ENCODE measurements around the gene THAP7. TPM values are rescaled to one million over a fixed set of nuclear protein-coding genes. Genes with fewer than 3 reads are reported as not detected.

The THAP7 gene
- total and polyA plus RNA-seq, 9 of the 15 experiments (the other 6 are each of a cell fraction or from before 2014, with no cell fraction given) = 7.9 to 263 (median 84.1) TPM

DNA sequence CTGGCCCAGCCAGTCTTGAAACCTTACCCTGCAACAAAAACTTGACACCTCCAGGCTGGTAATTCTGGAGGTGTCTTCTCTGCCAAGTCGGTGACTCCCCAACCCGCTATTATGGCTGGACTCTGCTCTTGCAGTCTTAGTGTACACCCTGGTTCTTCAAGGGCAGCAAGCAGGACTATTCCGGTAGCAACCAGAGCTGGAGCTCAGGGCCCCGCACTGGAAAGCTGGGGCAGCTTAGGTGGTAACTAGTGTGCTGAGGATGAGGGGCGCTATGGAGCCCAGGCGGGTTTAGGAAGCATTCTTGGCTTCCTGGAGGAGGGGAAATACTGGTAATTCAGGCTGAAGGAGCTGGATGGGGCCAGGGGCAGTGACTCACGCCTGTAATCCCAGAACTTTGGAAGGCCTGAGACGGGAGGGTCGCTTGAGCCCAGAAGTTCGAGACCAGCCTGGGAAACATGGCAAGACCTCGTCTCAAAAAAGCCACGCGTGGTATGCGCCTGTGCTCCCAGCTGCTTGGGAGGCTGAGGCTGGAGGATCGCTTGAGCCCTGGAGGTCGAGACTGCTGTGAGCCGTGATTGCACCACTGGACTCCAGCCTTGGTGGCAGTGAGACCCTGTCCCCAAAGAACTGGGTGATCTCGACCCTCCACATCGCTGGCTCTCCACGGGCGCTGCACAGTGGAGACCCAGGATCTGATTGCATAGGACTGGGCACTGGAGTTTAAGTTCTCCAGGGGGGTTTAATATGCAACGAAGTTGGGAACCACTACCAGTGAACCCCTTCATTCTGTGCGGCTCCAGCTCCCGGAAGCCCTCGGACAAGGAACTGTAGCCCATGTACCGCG is 45.4 kb downstream of the THAP7 start (continued):
- TF ChIP-seq CAMTA2 (CRISPR knock-in tag; conservative IDR thresholded peaks at IDR 0.05) = 0 out of 2 replicates have a peak, but pooled peaks have one; percentile 26
- TF ChIP-seq POLR2AphosphoS2 (IDR thresholded peaks at IDR 0.05; ENCODE audit: low read length) = 0 out of 2 replicates have a peak, but pooled peaks have one; percentile 32
- TF ChIP-seq FOXJ3 (CRISPR knock-in tag; IDR thresholded peaks at IDR 0.05) = no peak
- 0 out of 2 replicates have a peak, but pooled peaks have one; percentile 54 for TF ChIP-seq FOXP1 (CRISPR knock-in tag; IDR thresholded peaks at IDR 0.05)
- no peak for TF ChIP-seq C11orf30 (IDR thresholded peaks at IDR 0.05; ENCODE audit: low read depth)
- TF ChIP-seq ZFP36 (IDR thresholded peaks at IDR 0.05; ENCODE audit: low read depth, low read length, partially characterized antibody) = peak; percentile 54
- no peak for TF ChIP-seq ZNF407 (IDR thresholded peaks at IDR 0.05; ENCODE audit: low read depth)
